ENCODE data around the gene DPP10. TPM values are rescaled to one million over a fixed set of nuclear protein-coding genes. Genes with fewer than 3 reads are reported as not detected.

Gene DPP10
- total and polyA plus RNA-seq, 4 donors: 0.04 to 4.1 (median 0.48) TPM

DNA sequence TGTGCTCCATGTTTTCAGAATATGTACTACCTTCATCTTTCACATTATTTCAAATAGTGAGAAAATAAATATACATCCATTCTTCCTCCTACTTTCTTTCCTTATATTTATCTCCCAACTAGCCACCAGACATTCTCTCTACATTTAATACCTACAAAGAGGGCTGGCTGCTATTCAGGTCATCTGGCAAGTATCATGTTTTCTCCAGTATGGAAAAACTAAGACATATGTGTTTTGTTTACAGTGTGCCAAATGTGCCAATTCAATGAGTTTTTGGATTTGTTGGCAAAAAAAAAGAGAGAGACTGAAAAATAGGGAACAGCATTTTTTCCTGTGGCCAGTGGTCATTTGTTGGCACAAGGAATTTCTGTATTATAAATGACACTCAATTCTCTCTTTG is 1207.3 kb downstream of the DPP10 start:
- no peaks in the 10 kb centered on the region for H3K36me3 ChIP-seq (ENCODE audit: control insufficient read depth in 4 of 4, insufficient read depth in 3 of 4, low read depth in 1 of 4, low read length in 3 of 4)
- no peak for TF ChIP-seq FOXA1 (IDR thresholded peaks at IDR 0.05)
- no peak for TF ChIP-seq TAF1 (conservative IDR thresholded peaks at IDR 0.05)
- no peak for TF ChIP-seq RAD21 (IDR thresholded peaks at IDR 0.05)
- TF ChIP-seq HNF4A (conservative IDR thresholded peaks at IDR 0.05): no peak
- TF ChIP-seq JUND (IDR thresholded peaks at IDR 0.05): no peak
- TF ChIP-seq, protein P1, sequence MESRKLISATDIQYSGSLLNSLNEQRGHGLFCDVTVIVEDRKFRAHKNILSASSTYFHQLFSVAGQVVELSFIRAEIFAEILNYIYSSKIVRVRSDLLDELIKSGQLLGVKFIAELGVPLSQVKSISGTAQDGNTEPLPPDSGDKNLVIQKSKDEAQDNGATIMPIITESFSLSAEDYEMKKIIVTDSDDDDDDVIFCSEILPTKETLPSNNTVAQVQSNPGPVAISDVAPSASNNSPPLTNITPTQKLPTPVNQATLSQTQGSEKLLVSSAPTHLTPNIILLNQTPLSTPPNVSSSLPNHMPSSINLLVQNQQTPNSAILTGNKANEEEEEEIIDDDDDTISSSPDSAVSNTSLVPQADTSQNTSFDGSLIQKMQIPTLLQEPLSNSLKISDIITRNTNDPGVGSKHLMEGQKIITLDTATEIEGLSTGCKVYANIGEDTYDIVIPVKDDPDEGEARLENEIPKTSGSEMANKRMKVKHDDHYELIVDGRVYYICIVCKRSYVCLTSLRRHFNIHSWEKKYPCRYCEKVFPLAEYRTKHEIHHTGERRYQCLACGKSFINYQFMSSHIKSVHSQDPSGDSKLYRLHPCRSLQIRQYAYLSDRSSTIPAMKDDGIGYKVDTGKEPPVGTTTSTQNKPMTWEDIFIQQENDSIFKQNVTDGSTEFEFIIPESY (IDR thresholded peaks at IDR 0.05): no peak
- no peak for TF ChIP-seq FOXA2 (IDR thresholded peaks at IDR 0.05)
- TF ChIP-seq, protein P2, sequence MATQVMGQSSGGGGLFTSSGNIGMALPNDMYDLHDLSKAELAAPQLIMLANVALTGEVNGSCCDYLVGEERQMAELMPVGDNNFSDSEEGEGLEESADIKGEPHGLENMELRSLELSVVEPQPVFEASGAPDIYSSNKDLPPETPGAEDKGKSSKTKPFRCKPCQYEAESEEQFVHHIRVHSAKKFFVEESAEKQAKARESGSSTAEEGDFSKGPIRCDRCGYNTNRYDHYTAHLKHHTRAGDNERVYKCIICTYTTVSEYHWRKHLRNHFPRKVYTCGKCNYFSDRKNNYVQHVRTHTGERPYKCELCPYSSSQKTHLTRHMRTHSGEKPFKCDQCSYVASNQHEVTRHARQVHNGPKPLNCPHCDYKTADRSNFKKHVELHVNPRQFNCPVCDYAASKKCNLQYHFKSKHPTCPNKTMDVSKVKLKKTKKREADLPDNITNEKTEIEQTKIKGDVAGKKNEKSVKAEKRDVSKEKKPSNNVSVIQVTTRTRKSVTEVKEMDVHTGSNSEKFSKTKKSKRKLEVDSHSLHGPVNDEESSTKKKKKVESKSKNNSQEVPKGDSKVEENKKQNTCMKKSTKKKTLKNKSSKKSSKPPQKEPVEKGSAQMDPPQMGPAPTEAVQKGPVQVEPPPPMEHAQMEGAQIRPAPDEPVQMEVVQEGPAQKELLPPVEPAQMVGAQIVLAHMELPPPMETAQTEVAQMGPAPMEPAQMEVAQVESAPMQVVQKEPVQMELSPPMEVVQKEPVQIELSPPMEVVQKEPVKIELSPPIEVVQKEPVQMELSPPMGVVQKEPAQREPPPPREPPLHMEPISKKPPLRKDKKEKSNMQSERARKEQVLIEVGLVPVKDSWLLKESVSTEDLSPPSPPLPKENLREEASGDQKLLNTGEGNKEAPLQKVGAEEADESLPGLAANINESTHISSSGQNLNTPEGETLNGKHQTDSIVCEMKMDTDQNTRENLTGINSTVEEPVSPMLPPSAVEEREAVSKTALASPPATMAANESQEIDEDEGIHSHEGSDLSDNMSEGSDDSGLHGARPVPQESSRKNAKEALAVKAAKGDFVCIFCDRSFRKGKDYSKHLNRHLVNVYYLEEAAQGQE (IDR thresholded peaks at IDR 0.05): no peak
- no peak overlapping the region for H3K4me3 ChIP-seq (ENCODE audit: low read depth in 1 of 3, low read length in 3 of 3)
- peaks cover 0 to 2% (median 0%) of the 10 kb centered on the region in 4 donors for H3K4me1 ChIP-seq (ENCODE audit: control insufficient read depth in 4 of 4, insufficient read depth in 4 of 4, low read length in 3 of 4)
- no peak for DNase-seq (ENCODE audit: low spot score)
- H3K9ac ChIP-seq (ENCODE audit: low read depth in 1 of 2, low read length in 2 of 2): no peak overlapping the region
- peaks cover 0 to 3% (median 0%) of the 10 kb centered on the region in 4 donors for H3K9me3 ChIP-seq (ENCODE audit: control insufficient read depth in 4 of 4, low read length in 3 of 4)
- no peak overlapping the region for H3K27ac ChIP-seq (ENCODE audit: low read depth in 1 of 2, low read length in 2 of 2)
- no peaks in the 10 kb centered on the region for H3K27me3 ChIP-seq (ENCODE audit: control insufficient read depth in 4 of 4, insufficient read depth in 4 of 4, low read length in 3 of 4)

DNA sequence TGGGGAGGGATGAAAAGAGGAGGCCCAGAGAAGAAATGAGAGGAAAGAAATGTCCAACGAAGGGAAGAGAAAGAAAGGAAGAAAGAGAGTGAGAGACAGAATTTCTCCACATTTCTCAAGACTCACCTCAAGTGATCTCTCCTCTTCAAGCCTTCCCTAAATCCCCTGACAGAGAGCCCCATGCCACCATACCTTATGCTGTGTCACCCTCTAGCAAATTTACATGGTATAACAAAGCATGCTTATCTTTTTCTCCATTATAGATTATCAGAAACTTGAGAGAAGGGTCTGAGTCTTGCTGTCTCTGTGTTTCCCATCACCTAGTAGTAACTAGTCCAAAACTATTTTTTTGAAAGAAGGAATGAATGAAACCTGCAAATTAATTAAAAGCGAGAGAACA is 1208.4 kb downstream of the DPP10 start:
- no peak for TF ChIP-seq EGR1 (IDR thresholded peaks at IDR 0.05; ENCODE audit: low read depth in 2 of 2)
- TF ChIP-seq SP1 (IDR thresholded peaks at IDR 0.05): no peak
- TF ChIP-seq, protein P2 (IDR thresholded peaks at IDR 0.05): no peak
- TF ChIP-seq RAD21 (IDR thresholded peaks at IDR 0.05): no peak
- no peak for TF ChIP-seq TAF1 (conservative IDR thresholded peaks at IDR 0.05)
- no peak for TF ChIP-seq FOXA1 (IDR thresholded peaks at IDR 0.05)
- no peak for TF ChIP-seq NR2F2 (IDR thresholded peaks at IDR 0.05)
- no peak for TF ChIP-seq FOXA2 (IDR thresholded peaks at IDR 0.05)
- TF ChIP-seq, protein P3, sequence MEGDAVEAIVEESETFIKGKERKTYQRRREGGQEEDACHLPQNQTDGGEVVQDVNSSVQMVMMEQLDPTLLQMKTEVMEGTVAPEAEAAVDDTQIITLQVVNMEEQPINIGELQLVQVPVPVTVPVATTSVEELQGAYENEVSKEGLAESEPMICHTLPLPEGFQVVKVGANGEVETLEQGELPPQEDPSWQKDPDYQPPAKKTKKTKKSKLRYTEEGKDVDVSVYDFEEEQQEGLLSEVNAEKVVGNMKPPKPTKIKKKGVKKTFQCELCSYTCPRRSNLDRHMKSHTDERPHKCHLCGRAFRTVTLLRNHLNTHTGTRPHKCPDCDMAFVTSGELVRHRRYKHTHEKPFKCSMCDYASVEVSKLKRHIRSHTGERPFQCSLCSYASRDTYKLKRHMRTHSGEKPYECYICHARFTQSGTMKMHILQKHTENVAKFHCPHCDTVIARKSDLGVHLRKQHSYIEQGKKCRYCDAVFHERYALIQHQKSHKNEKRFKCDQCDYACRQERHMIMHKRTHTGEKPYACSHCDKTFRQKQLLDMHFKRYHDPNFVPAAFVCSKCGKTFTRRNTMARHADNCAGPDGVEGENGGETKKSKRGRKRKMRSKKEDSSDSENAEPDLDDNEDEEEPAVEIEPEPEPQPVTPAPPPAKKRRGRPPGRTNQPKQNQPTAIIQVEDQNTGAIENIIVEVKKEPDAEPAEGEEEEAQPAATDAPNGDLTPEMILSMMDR (IDR thresholded peaks at IDR 0.05; ENCODE audit: low read depth, low read length, missing input control): no peak
- no peak for TF ChIP-seq HNF4A (conservative IDR thresholded peaks at IDR 0.05)
- no peak for TF ChIP-seq JUND (IDR thresholded peaks at IDR 0.05)
- TF ChIP-seq HNF4G (IDR thresholded peaks at IDR 0.05): no peak
- no peak for TF ChIP-seq YY1 (IDR thresholded peaks at IDR 0.05)
- no peak for TF ChIP-seq GABPA (IDR thresholded peaks at IDR 0.05 in 1 of 2, conservative IDR thresholded peaks at IDR 0.05 in 1 of 2)
- Histone ChIP-seq H3K27me3 (ENCODE audit: control insufficient read depth in 4 of 4, insufficient read depth in 4 of 4, low read length in 3 of 4) (no peaks in the 10 kb centered on the region), H3K4me1 (ENCODE audit: control insufficient read depth in 4 of 4, insufficient read depth in 4 of 4, low read length in 3 of 4) (peaks cover 0 to 4% (median 0%) of the 10 kb centered on the region in 4 donors), H3K4me3 (ENCODE audit: low read depth in 1 of 3, low read length in 3 of 3) (no peak overlapping the region), H3K36me3 (ENCODE audit: control insufficient read depth in 4 of 4, insufficient read depth in 3 of 4, low read depth in 1 of 4, low read length in 3 of 4) (no peaks in the 10 kb centered on the region), H3K9ac (ENCODE audit: low read depth in 1 of 2, low read length in 2 of 2) (no peak overlapping the region), H3K9me3 (ENCODE audit: control insufficient read depth in 4 of 4, low read length in 3 of 4) (peaks cover 0 to 3% (median 0%) of the 10 kb centered on the region in 4 donors), H3K27ac (ENCODE audit: low read depth in 1 of 2, low read length in 2 of 2) (no peak overlapping the region)
- 68% methylated on average over 2 of the region's 2 CpGs for WGBS
- no peak for DNase-seq (ENCODE audit: low spot score)

Data from liver (tissue), 9 donors.